IPS DF 4.7 (cell line): ENCODE results near the gene UBE2QL1.

Experiments
- DNase-seq: peaks from one replicate; pipeline ENCODE4 v3.0.0-alpha.2; 2013; ENCODE audit warnings: low spot score; ENCODE audit errors: extremely low read depth

The UBE2QL1 gene

DNA sequence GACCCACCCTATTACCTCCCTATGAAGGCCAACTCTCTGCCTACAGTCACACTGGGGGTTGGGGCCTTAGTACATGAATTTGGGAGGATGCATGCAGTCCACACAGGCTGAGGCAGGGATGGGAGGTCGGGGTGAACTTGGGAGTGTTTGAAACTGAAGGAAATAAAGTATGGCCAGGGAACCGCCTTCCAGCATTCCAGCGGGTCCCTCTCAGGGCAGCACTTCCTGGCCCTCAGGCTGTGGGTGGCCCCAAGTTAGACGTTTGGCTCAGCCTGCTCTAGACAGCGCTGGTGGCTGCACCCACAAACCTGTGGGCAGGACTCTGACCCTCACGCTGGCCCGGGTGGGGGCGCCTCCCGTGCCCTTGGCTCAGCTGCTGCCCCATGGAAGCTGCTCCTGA is 74.3 kb downstream of the UBE2QL1 start:
- no peak for DNase-seq

DNA sequence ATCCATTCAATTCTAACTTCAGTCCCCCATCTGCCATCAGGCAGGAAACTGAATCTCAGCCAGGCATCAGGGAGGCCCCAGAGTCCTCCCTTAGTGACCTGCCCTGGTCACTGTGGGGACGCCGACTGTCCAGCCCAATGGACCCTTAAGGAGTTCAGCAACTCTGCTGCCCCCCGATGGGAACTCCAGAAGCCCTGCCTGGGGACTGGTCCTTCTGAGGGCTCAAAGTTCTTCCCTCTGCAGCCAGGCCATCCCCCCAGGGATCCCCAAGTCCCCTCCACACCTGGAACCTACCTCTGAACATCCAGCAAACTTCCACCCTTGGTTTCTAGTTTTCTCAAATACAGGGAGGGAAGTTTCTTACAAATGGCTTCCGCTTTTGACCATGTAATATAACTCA is 76.8 kb downstream of the UBE2QL1 start:
- DNase-seq: no peak

DNA sequence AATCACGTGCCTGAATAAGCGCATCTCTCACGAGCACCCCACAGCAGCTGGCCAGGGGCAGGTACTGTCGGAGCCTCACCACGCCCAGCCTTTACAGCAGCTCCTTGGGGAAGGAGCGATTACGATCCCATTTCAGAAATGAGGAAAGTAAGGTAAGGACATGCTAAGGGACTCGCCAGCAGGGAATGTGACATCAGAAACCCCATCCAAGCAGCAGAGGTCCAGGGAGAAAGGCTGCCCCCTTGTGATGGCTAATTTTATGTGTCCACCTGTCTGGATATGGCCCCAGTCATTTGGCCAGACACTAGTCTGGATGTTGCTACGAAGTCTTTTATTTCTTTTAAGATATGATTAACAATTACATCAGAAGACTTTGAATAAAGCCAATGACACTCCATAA is 77.3 kb downstream of the UBE2QL1 start:
- peak; percentile 22 for DNase-seq

DNA sequence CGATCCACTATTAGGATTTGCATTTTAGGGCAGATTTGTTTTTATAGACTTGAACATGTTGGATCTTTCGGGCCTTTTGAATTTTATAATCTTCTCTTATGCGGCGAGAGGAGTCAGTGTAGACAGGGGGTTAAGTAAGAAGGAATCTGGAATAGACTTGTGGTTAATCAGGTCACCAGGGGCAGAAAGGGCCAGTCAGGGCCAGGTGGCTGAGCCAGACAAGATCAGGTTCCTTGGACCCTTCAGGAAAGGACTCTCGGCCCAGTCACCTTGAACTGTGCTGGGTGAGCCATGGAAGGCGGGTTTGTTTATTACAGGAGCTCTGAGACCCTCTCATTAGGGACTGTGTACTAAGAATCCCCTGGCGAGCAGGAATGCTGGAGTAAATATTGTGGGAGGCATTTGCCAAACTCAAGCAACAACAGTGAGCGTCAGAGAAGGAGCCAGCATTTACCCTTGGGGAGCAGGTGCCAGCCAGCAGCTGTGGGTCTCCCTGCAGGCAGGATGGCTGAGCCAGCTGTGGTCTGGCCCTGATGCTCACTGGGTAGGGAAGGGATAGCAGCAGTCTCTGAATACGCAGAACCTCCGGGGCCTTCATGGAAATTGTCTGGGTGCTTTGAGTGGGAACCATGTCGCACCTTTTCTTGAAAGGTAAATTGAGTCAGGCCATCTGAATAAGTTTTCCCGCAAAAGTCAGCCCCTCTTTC is 79.2 kb downstream of the UBE2QL1 start:
- DNase-seq: no peak

DNA sequence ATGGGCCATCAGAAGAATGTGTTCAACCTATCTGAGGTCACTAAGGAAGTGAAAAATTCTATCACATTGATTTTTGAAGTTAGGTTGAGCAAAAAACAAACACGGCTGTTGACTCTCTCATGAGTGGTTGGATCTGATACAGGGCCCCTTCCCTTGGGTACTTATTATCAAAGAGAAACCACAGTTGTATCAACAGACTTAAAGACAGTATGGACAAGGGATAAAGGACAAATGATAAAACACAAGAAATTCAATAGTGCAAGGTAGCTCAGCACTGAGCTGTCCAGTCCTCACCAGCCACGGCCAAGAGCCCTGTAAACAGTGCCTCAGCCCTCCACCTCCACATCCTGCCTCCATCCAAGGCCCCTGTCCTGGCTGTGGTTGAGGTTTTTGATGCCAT is 86.9 kb downstream of the UBE2QL1 start:
- no peak for DNase-seq

DNA sequence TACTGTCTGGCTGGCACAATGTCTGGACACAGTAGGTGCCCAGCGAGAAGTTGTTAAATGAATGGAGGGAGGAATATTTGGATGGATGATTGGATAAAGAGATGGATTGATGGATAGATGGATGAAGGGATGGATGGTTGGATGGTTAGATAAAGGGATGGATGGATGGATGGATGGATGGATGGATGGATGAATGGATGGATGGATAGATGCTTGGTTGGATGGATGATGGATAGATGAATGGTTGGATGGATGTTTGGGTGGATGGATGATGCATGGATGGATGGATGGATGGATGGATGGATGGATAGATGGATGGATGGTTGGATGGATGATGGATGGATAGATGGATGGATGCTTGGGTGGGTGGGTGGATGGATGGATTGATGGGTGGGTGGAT is 90.4 kb downstream of the UBE2QL1 start:
- DNase-seq: no peak

DNA sequence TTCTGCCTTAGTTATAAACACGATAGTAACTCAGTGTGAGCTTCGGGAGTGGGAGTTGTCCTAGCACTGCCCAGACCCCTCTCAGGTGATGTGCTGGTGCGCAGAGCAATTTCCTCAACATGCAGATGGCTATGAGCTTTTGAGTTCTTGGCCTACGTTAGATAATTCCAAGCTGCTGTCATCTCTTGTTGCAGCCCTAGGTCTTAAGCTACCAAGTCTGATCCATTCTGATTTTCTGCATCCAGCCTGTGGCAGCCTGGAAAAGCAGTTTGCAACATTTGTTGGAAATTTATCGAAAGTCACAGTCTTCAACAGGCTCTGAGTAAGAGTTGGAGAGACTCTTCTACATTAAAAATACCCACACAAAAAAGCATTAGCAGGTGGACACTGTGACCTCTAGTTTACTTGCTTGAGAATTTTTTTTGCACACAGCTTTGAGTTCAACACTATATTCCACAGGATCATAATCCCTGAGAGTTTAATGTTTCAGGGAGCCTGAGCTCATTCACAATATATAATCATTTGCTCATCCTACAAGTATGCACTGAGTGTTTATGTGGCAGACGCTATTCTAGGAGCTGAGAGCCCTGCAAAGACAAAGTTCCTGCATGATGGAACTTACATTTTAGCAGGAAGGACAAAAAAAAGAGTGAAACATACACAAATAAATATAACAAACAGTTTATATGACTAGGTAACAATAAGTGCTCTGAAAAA is 91.6 kb downstream of the UBE2QL1 start:
- no peak for DNase-seq

DNA sequence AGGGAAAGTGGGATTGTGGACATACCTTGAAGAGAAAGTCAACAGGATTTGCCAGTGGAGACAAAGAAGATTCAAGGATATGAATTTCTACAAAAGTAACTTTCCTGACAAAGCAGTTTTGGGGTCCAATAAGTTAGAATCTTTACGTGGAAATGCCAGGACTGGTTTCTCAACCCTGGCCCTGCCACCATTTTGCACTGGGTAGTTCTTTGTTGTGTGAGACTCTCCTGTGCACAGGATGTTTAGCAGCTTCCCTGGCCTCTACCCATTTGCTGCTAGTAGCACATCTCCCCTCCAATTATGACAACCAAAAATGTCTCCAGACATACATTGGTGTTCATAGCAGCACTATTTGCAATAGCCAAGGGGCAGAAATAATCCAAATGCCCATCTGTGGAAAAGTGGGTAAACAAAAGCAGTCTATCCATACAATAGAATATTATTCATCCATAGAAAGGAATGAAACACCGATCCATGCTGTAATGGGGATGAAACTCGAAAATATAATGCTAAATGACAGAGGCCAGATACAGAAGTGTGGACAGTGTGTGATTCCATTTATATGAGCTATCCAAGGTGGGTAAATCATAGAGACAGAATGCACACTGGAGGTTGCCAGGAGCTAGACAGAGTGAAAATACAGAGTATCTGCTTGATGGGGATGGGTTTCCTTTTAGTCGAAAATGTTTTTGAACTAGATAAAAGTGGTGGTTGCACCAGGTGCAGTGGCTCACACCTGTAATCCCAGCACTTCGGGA is 92.8 kb downstream of the UBE2QL1 start:
- DNase-seq: no peak

DNA sequence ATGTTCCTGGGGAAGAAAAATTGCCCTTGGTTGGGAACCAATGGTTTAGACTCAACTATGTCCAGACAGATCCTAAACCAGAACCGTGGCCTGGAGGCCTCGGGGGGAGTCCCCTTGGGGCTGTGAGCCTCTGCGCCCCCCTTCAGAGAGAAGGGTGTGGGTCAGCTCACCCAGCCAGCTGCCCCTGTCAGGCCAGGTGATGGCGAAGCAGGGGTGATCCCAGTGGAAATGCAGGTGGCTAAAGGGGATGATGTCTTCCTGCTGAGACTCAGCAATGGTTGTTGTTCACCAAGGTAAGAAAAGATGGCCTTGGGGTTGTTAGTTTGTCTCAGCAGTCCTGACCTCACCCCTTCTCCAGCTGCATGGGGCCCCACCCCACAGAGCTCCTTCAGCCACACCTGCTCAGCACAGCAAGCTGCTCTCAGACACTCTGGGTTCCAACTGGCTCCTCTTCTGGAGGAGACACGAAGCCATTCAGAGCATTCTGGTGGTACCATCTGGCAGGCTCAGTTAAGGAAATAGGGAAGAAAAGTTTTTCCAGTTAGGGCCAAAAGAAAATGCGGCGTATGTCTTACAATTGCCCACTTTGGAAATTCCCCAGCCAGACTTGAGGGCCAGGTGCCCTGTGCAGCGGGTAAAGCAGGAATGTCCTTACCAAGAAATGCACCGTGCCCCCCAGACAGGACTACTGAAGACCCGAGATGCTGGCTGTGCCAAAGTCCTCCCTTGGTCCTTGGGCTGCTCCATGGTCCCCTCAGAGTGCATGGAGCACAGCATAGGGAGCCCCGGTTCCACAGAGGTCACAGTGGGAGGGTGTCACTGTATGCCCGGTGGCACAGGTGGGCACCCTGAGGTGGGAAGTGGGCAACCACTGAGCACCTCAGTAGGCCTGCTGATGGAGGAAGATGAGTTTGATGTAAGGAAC is 94.0 kb downstream of the UBE2QL1 start:
- no peak for DNase-seq

DNA sequence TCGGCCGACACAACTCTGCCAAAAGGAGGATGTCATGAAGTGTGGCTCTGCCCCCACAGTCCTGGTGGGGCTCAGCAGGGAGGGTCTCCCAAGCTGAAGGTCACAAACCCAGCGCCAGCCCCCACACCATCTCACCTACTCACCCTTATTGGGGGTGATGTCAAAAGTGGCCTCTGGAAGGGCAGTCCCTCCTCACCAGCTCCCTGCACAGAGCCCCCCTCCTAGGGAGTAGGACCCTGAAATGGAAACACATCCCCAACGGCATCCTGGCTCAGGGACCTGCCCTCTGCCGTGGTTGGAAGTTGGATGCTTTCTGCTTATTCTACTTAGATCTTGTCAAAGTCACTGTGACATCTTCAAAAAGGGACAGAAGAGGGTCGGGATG is 94.7 kb downstream of the UBE2QL1 start:
- DNase-seq: no peak

DNA sequence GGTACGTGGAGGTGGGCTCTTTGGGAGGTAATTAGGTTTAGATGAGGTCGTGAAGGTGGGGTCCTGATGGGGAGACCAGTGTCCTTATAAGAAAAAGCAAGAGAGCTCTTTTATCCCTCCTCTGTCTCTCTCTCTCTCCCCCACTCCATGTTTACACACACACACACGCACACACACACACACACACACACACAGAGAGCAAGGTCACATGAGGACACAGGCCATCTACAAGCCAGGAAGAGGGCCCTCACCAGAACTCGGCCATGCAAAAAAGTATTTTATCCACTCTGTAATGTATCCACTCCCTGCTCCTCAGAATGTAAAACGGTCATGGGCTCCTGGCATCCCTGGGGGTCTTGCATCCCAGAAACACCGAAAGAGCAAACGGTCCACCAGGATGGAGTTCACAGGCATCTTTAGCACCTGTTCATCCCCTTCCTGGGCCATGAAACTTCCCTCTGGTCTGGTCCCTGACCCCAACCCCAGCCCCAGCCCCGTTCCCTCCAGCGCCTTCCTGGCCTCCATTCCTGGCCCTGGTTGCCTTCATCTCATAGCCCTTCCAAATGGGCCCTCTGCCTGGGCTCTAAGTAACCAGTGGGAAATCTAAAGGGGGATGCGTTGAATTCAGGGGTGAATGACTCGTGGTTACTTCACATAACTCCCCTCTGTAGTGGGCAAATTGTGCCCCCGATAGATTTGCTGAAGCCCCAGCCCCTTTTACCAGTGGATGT is 95.3 kb downstream of the UBE2QL1 start:
- DNase-seq: no peak
